Large intestine (tissue), 3 donors: ENCODE data around the gene KLHL6. TPM values are rescaled to one million over a fixed set of nuclear protein-coding genes. Genes with fewer than 3 reads are reported as not detected.

Experiments used
- DNase-seq, 2 donors: peaks; one replicate each; pipeline versions ENCODE4 v3.0.0 to v3.0.0-alpha.2; 2013
- H3K27ac ChIP-seq: one replicate; pipeline ENCODE4 v1.5.1; 2013; ENCODE audit warnings: low read length
- H3K27me3 ChIP-seq: 2 replicates; pipeline ENCODE4 v1.6.1; 2013; ENCODE audit warnings: low read length; ENCODE audit not compliant: control insufficient read depth, insufficient read depth
- H3K36me3 ChIP-seq: 2 replicates; pipeline ENCODE4 v1.6.1; 2013; ENCODE audit warnings: low read length; ENCODE audit not compliant: control insufficient read depth, insufficient read depth
- H3K4me1 ChIP-seq: one replicate; pipeline ENCODE4 v1.6.1; 2013; ENCODE audit warnings: low read length; ENCODE audit not compliant: control insufficient read depth, insufficient read depth
- H3K4me3 ChIP-seq: one replicate; pipeline ENCODE4 v1.5.1; 2013; ENCODE audit warnings: low read length
- H3K9me3 ChIP-seq: one replicate; pipeline ENCODE4 v1.6.1; 2013; ENCODE audit warnings: mild to moderate bottlenecking, low read depth, low read length, moderate library complexity; ENCODE audit not compliant: control insufficient read depth
- WGBS: methylation state at CpG from one replicate; pipeline ENCODE4 v1.1.5; 2013; ENCODE audit warnings: low lambda C conversion rate; ENCODE audit not compliant: insufficient coverage; 5-methylcytosine and 5-hydroxymethylcytosine counted together
- polyA plus RNA-seq: library from polyadenylated mRNA; unstranded; fragments of 120-200 nt; gene quantifications from one replicate; pipeline ENCODE4 v1.2.1, GENCODE V29; 2013

Gene KLHL6
- polyA plus RNA-seq, 1 donor, result 2.5 TPM

GRCh38 chr3:183438735-183439134, 116.8 kb downstream of the KLHL6 start:
- Histone ChIP-seq H3K4me3 (no peak overlapping the region), H3K4me1 (no peaks in the 10 kb centered on the region), H3K9me3 (peaks cover 6% of the 10 kb centered on the region), H3K27ac (no peak overlapping the region), H3K27me3 (peaks cover 2% of the 10 kb centered on the region), H3K36me3 (no peaks in the 10 kb centered on the region)
- peak in 1 of 2 donors; percentile 17 for DNase-seq
- WGBS, result no CpG with 5 or more reads among the region's 1 CpG

DNA sequence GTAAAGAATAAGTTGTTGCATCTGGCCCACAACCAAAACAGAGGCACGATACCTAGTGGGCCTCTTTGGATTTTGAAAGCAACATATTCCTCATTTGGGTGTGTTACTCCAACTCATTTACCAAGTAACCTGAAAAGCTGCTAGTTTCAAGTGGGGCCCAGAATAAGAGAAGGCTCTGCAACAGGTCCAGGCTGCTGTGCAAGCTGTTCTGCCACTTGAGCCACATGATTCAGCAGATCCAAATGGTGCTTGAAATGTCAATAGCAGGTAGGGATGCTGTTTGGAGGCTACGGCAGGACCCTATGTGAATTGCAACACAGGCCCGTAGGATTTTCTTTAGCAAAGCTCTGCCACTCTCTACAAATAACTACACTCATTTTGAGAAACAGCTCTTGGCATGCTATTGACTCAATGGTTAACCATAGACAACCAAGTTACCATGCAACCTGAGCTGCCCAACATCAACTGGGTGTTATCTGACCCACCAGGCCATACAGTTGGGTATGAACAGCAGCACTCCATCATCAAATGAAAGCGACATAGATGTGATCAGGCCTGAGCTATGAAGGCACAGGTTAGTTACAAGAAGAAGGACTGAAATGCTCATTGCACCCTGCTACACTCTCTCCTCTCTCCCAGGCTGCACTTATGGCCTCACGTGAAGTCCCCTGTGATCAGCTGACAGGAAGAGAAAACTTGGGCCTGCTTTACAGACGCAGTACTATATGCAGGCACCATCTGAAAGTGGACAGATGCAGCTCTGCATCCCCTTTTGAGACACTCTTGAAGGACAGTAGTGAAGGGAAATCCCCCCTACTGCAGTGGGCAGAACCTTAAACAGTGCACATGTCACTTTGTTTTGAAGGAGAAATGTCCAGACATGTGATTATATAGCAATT, 117.6 kb downstream of the KLHL6 start:
- no peak for DNase-seq
- Histone ChIP-seq H3K4me3 (no peak overlapping the region), H3K36me3 (no peaks in the 10 kb centered on the region), H3K27ac (no peak overlapping the region), H3K4me1 (no peaks in the 10 kb centered on the region), H3K27me3 (peaks cover 4% of the 10 kb centered on the region), H3K9me3 (peaks cover 2% of the 10 kb centered on the region)
- no CpG with 5 or more reads among the region's 6 CpGs for WGBS

Other genes starting within 250 kb of the KLHL6 start
- 2.4 TPM for gene MCF2L2, start 127.1 kb downstream of the KLHL6 start, polyA plus RNA-seq
- 32.9 TPM for gene KLHL24, start 79.9 kb upstream of the KLHL6 start, polyA plus RNA-seq
- 22.2 TPM for gene YEATS2, start 142.1 kb upstream of the KLHL6 start, polyA plus RNA-seq